Stimulated activated CD4-positive, alpha-beta T cell treated with anti-CD3 and anti-CD28 coated beads, Interleukin-4, amount 100 ng/mL, for 24 hours (primary cell): ENCODE measurements around the gene PLPP1.
A peak's percentile ranks its signal among the peaks of the same experiment; 100 is the strongest.

Experiments used
- DNase-seq: peaks from one replicate; pipeline ENCODE4 v3.0.0-alpha.2; 2020

The PLPP1 gene

DNA sequence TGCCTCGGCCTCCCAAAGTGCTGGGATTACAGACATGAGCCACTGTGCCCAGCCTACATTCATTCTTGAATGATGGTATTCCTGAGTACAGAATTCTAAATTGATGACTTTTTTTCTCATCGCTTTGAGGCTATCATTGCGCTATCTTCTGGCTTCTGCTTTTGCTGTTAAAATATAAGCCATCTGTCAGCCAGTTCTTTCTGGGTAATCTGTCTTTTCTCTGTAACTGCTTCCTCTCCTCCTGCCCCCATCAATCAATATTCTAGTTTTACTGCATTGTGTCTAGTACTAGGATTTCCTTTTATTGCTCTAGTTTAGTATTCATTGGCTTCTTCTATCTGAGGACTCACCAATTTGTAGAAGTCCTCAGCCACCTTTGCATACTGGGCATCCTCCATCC is 89.0 kb downstream of the PLPP1 start:
- DNase-seq = no peak

DNA sequence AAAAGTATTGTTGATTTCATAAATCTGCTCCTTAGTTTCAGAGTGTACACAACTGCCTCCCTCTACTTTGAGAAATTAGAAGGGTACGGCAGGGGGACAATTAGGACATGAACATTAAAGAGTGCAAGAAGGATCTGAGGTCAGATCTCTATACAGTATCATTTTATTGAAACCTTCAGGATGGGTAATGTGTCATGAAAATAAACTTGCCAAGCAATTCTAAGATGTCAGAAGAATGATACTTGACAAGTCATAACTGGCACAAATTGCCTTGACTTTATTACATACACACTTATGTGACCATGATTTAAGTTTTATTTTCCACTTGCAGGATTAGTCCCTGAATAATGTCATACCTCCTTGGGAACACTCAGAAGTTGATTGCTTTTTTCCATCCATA is 92.8 kb downstream of the PLPP1 start:
- no peak for DNase-seq

DNA sequence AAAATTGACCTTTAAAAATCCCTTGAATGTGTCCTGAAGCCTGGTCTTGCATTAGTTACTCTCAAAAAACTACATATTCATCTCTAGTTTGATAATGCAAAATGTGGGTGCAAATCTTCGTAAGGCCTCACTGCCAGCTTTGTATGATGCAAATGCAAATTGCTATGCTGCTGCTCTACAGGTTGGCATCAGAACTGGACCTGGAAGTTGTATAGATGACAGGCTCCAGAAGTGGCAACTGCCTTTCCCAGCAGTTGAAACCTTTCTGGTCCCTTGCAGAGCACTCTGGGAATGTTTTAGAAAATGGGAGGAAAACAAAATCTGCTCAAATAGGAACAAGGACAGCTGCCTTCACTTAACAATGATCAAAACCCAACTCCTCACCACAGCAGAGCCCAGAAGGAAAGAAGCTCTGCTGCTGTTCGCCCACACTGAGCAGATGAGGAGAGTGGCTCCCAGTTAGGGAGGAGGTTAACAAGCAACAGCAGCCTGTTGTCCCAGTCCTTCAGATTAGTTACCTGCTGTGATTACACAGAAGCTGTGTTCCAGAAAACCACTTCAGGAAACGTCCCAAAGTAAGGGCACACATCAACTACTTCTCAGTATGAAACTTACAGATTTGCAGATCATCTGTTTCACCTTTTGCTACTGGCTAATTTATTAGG is 93.5 kb downstream of the PLPP1 start:
- no peak for DNase-seq

DNA sequence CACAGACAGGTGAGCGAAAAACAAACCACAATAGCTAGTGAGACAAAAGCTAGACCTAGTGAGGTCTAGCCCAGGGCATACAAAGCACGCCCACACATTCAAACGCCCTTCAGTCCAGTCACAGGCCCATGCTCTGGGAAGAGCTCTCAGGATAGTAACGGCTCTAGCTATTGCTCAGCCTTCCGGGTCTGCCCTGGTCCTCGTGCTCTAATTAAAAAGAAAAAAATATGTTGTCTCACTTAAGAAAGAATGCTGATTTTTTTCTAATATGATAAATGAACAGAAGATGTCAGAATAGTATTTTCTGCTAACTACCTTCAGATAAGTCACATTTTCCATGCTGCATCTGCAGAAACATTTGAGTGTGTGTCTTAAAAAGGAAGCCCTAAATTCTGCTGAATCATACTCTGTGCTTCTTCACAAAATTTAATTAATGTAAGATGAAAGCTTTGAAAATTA is 94.5 kb downstream of the PLPP1 start:
- peak; percentile 48 for DNase-seq

DNA sequence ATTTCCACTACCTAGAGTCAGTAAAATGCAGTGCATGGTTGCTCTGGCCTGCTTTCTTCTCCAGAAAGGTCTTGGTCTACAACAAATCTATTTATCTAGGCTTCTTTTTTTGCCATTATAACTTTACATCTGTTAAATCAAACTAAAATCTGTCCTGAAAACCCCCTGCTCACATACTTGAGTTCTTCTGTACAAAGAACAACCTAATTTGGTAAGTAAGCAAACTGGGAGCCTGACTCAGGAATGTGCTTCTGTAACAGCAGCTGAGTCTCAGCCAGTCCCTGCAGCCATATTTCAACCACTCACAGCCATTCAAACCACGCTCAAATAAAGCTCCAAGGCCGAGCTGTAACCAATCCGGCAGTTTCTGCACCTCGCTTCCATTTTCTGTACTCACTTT is 95.8 kb downstream of the PLPP1 start:
- no peak for DNase-seq

DNA sequence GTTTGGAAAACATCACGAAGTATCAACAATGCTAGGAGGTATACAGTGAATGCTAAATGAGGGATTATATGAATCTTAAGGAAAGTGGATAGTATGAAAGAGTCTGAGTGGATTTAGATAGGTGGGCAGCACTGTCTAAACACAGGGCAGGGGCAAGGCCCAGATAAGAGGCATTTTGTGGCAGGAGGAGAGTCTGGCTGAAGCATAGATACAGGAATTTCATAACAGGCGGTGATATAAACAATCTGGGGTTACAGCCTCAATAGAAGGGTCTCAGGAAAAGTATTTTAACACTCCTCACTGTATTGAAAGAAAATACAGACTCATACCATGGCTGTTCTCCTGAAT is 96.9 kb downstream of the PLPP1 start:
- no peak for DNase-seq

DNA sequence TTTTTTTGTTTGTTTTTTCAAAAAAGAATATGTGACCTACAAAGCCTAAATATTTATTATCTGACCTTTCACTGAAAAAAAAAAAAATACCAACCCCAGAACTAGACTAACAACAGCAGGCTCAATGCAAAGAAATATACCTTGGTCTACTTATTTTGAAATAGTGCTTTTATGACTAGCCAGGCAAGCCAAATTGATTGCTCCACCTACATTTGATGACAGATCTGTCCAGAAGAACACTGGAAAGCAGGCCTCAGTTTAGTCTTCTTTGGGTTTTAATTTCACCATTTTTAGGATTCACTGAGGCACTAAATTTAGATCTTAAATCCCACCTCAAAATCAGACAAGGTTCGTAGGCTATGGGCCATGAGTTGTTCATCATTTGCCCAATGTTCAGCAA is 97.3 kb downstream of the PLPP1 start:
- DNase-seq = no peak

DNA sequence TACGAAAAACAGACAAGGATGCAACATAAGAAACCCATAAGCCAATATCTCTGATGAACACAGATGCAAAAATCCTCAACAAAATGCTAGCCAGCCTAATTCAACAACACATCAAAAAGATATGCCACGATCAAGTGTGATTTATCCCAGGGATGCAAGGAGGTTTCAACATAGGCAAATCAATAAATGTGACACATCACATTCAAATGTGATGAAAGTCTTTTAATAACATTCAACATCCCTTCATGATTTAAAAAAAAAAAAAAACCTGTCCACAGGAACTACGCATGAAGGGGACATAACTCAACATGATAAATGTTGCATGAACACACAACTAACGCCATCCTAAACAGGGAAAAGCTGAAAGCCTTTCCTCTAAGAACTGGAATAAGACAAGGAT is 102.2 kb downstream of the PLPP1 start:
- no peak for DNase-seq

DNA sequence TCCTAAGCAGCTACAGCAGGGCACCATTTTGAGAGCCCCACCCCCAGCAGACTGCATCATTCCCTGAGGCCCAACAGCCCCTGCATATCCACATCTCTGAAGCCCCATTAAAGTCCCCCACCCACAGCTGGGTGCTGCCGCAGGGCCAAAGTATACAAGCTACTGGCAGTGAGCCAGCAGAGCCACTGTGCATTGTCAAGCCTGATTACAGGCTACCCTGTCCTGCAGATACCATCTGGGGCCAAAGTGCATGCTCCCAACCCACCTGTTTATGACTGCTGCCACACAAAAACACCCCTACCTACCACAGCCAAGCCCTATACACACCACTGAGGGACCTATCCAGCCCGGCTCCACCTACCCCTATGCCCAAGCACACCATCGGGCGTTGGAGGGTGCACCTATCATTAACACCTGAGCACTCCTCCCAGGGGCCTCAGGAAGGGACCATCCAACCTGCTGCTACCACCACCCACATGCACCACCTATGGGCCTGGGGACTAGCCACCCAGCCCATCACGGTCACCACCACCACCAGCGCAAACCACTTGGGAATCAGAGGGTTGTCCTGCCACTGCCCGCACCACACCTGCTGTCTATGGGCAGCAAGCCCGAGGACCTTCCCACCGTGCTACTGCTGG is 105.0 kb downstream of the PLPP1 start:
- DNase-seq = no peak

DNA sequence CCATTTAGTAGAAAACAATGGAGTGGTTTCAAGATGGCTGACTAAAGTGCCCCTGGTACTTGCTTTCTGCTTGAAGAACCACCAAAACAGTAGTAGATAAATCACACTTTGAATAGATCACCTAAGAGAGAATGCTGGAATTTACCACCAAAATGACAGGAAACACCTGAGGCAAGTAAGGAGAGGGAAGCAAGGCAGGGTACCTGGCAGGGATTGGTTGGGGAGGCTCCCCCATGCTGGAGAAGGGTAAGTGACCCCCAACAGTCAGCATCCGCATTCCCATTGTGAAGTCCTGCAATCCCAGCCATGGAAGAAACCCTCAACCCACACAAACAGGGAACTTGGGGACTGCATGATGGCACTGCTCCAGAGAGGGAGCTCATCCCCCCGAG is 105.5 kb downstream of the PLPP1 start:
- no peak for DNase-seq

DNA sequence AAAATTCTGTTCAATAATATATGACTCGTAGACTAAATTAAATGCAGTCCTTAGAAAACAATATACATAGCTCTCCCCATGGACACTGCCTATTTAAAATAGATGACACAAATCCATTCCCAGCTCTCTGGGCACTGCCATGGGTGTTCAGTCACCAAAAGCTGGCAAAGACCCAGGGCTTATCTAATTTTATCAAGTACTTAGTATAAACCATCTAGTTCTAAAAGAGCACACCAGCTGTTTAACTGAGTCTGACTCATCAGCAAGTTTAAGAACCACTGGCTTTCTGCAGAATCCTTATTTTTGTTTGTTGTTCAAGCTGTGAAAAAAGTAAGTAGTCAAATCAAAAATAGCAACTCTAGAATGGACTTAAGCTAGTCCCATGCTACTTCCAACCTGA is 107.6 kb downstream of the PLPP1 start:
- DNase-seq = no peak

DNA sequence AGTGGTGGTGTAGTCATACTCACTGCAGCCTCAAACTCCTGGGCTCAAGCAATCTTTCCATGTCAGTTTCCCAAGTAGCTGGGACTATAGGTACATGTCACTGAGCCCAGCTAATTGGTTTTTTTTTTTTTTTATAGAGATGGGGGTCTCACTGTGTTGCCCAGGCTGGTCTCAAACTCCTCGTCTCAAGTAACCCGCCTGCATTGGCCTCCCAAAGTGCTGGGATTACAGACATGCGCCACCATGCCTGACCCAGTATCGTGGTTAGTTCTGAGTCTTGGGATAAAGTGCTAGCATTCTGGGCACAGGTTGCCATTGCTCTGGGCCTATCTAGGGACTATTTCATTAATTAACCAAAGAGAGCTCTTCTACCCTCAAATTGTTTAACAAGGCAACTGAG is 108.3 kb downstream of the PLPP1 start:
- DNase-seq = no peak

DNA sequence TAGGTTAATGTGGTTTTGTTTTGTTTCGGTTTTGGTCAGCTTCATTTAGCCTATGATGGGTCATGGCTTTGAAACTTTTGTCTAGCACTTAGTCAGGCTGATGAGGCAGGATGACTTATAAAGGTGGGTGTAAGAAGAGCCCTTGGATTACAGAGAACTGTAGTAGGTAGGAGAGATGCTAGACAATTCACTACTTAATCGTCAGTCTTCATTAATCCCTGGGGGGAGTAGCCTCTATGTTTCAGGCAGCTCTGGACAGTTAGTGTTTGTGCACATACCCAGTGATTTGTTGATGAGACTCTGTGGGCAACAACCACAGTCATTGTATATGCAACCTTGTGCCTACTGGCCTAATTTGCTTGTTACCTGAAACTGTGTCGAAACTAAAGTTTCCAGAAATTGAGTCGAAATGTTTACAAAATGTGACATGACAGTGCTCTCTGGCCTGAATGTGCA is 113.7 kb downstream of the PLPP1 start:
- peak; percentile 55 for DNase-seq

DNA sequence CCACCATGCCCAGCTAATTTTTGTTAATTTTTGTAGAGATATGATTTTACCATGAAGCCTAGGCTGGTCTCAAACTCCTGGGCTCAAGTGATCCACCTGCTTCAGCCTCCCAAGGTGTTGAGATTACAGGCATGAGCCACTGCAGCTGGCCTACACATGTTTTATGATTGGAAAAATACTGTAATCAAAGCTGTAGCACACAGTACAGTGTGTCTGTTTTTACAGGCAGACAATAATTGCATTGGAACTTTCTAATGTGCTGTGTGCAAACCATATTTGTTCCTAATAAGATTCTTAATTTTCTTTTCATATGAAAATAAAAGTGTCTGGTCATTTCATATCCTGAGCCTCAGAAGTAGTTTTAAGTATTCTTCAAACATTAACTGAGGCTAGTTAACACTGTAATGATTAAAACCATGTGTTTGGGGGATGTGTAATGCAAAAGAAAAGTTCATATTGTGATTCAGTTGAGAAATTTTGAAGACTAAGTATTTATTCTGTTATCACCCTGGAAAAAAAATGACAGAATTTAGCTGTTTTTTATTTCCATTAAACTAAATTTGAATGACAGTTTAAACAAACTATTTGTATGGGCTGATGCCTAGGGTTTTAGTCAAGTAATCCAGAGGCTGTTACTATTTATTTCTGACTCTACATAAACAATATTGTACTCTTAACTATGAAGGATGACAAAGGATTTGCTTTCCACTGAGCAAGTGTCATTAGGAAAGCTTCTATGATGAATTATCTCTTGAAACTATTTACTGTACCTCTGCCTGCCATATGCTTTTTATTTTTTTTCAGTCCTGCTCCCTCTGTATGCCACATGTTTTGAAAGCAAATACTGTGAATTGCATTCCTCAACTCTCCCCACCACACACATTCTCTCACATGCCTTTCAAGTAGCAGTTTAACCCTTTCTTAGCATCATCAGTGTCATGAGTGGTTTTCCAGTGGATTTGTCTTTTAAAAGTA is 115.5 kb downstream of the PLPP1 start:
- no peak for DNase-seq

DNA sequence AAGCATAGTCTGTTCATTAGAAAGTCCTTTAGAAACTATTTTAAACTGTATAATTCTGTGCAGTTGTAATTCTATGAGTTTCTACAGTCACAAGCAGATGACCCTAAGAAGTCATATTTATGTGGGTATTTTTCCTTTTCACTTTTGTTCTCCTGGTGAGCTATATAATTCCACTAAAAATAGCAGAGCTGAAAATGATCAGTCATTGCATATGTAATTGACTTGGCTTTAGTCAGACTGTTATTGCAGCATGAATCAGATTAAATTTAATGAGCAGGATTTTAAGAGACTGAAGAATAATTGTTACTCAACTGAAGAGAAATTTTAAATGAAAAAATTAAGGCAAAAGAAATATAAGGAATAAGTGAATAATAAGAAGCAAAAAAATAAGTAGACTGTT is 118.5 kb downstream of the PLPP1 start:
- no peak for DNase-seq

DNA sequence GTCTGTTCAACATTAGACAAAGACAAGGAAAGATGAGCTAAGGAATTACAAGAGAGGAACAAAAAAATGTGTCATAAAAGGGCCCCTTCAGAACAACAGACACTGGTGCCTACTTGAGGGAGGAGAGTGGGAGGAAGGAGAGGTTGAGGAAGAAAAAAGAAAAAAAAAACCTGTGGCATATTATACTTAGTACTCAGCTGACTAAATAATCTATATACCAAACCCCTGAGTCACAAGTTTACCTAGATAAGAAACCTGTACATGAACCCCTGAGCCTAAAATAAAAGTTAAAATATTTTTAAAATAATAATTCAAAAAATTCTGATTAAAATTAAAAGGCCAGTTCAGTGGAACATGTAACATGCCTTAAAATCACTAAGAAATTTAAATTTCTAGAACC is 119.7 kb downstream of the PLPP1 start:
- DNase-seq = no peak

DNA sequence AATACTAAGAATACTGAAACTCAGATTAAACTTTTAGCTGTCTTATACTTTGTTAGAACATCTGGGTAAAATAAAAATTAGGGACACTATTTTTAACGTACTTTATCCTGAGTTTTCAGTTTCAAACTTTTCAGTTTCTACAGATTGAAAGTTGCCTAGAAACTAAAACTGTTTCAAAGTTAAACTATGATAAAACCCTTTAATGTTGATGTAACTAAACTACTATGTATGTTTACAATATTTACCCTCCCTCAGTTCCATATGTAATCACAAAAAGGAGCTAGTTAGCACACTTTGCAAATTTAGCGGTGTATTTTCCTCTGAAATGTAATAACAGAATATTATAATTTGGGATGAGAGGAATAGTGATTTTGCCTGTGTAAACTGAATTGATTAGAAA is 121.1 kb downstream of the PLPP1 start:
- DNase-seq = no peak

DNA sequence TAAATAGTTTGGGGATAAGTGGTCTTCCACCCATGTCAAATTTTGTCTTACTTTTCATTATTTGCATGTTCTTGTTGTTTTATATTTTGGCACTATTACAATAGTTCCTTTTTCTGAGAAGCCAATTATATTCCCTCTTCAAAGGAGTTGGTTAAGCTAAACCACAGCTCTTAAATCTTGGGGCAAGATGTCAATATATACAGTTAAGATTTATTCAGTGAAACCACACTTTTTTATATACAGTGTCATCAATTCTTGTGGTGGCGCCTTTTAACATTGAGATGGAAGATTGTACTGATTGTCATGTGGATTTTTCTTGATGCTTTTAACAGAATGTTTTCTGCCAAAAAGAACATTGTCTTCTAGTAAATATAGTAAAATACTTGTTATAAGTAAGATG is 122.9 kb downstream of the PLPP1 start:
- DNase-seq = no peak

DNA sequence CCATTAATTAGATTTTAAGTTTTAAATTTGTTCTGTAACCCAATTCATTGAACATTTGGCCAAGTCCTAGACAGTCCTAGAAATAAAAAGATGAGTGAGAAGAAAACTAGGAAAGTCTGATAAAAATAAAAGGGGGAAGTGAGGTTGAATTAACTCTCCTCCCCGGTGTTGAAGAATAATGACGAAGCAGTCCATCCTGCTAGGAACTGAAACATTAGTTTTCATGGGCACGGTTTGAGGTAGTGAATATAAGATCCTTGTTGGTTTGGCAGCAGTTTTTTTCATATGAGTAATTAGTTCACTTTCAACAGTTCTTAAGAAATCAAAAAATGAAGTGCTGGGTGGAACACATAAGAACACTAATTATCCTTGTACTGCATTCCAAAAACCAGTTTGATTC is 123.9 kb downstream of the PLPP1 start:
- no peak for DNase-seq

DNA sequence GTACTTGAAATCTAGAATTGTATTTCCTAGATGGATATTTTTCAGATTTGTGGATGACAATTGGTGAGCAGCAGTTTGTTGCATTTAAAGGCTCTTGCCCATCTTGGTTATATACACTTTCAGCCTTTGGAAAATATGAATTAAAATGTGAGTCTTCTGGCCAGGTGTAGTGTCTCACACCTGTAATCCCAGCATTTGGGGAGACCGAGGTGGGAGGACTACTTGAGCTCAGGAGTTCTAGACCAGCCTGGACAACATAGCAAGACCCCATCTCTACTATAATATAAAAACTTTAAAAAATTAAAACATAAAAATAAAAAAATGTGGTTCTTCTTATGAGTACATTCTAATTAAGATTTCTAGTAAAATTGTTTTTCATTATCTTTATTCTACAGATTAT is 125.0 kb downstream of the PLPP1 start:
- DNase-seq = no peak

DNA sequence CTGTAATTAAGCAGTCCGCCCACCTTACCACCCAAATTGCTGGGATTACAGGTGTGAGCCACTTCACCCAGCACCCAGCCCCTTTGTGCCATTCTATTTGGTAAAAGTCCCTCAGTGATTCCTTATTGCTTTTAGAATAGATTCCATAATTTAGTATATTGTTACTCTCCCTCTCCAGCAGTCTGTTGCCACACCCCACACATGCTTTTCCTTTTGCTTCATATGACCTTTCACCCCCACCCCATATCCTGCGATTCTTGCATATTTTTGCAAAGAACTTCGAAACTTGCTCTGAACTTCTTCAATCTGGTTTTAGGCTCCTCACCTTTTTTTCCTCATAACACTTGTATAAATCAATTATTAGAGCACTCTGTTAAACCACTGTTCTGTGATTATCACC is 126.8 kb downstream of the PLPP1 start:
- no peak for DNase-seq

DNA sequence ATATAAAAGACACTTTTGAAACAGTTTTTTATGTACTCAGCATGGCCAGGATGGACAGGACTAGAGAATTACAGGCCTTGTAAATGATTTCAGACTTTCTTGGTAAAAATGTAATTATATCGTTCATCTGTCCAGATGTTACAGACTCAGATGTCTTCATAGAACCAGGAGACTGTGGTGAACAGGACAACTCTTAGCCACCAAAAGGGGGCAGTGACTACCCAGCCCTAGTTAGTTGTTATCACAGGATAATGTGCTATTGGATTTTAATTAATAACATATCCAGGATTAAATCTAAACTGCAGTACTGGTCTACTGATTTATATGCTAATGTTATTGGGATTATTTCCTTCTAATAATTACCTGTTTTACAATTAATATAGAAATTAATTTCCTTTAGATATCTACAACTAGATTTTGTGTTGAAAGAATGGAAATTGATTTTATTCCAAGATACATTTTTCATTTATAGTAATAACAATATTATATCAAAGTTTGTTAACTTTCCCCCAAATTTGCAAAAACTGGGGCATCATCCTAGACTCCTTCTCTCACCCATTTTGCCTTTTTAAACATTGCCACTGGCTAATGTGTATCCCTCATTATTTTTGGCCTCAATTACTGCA is 127.6 kb downstream of the PLPP1 start:
- DNase-seq = peak; percentile 27

DNA sequence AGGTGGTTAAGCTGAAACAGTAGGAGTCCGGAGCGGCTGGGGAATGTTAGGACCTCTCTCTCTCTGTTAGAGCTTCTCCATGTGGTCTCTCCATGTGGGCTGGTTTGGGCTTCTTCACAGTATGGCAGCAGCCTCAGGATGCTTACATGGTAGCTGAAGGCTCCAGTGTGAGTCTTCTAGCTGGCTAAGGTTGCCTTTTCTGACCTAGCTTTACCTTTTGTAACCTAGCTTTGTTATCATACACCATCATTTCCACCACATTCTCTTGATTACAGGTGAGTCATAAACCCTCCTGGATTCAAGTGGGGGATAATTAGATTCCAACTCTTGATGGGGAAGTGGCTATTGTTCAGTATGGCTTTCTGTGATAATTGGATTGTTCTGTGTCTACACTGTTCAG is 128.5 kb downstream of the PLPP1 start:
- DNase-seq = no peak
